ENCODE results near the gene FGFR2.

The FGFR2 gene

GRCh38 chr10:121493521-121493920 is 104.7 kb downstream of the FGFR2 start:
- no peak for DNase-seq (ENCODE audit: low read depth)

DNA sequence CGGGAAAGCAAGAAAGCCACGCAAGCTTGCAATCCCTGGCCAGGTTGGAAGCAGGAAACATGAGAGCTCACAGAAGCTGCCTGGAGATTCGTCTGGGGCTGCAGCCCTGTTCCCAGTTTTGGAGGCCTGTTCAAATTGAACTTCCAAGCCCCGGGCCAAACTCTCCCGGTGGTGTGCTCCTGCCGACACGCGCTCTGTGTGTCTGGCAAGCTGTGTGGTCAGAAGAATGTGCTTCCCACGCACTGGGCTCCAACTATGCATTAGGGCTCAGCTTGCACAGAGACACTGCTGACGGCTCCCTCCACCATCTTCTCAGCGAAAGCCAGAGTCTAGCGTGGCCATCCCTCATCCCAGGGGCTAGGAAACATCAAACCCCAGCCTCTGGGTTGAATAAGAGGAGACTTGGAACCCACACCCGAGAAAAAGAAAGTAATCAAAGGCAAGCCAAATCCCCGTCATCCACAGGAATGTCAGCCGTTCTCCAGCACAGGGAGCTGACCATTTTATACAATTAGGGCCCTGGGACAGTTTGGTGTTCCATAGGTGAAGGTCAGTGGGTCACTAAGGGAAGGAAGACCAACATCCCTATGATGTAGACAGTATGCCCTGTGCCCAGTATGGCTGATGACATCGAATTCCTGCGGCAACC is 107.2 kb downstream of the FGFR2 start:
- no peak for DNase-seq (ENCODE audit: low read depth)

- DNase-seq (ENCODE audit: low read depth): no peak
Measured at GRCh38 chr10:121485436-121486139, 112.7 kb downstream of the FGFR2 start.

DNA sequence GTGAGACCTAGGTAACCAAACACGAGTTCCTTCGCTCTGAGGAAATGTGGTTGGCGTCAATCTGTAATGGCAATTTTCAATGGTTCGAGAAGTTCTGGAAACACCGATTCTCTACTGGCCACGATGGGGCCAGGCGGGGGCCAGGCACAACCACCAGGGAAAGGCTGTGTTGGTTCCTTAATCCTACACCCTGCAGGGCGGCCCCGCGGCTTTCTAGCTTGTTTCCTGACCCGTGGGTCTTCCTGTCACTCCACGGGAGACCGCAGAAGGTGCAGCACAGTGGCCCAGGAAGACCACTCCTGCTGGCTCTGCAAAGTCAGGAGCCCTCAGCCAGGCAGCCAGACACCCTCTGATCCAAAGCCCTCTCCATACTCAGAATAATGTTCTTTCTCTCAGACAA is 113.4 kb downstream of the FGFR2 start:
- no peak for DNase-seq (ENCODE audit: low read depth)

- DNase-seq (ENCODE audit: low read depth): no peak
Measured at GRCh38 chr10:121484401-121484800, 113.8 kb downstream of the FGFR2 start.

DNA sequence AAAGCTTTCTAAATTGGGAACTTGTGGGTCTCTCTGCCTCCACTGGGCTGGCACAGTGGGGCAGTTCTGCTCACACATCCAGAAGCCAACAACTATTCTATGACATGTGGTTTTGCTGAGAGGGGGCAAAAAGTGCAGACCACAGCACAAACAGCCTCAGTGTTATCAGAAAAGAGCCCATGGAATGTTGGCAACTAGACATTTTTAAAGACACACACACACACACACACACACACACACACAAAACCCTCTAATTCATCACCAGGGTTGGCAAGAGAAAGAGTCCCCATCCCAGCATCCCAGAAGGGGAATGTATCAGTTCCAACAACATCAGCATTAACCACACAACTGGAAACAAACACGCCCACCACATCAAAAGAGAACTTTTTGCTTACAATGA is 117.1 kb downstream of the FGFR2 start:
- DNase-seq (ENCODE audit: low read depth): no peak

- no peak for DNase-seq (ENCODE audit: low read depth)
Measured at GRCh38 chr10:121478556-121478955, 119.7 kb downstream of the FGFR2 start.

GRCh38 chr10:121469797-121470606 is 128.2 kb downstream of the FGFR2 start:
- DNase-seq (ENCODE audit: low read depth): no peak

DNA sequence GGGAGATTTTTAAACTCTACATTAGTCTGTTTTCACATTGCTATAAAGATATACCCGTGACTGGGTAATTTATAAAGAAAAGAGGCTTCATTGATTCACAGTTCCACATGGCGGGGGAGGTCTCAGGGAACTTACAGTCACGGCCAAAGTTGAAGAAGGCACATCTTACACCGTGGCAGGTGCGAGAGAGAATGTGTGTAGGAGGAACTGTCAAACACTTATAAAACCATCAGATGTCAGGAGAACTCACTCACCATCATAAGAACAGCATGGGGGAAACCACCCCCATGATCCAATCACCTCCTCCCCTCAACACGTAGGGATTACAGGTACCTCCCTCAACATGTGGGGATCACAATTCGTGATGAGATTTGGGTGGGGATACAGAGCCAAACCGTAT is 129.5 kb downstream of the FGFR2 start:
- no peak for DNase-seq (ENCODE audit: low read depth)

DNA sequence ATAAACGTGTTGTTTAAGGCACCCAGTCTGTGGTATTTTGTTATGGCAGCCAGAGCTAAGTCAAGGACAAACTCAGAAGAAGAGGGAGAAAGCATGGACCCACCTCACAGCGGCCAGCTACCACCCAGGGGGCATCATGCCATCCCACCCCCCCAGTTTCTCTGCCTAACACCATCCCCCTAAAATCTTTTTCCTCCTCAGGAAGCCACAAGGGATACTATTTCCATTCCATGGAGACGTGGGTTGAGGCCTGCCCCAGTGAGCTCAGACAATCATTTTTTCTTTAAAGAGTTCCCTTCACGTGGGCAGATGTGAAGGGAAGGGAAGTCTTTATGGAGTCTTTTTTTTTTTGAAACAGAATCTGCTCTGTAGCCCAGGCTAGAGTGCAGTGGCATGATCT is 131.8 kb downstream of the FGFR2 start:
- no peak for DNase-seq (ENCODE audit: low read depth)

GRCh38 chr10:121465215-121465614 is 133.0 kb downstream of the FGFR2 start:
- no peak for DNase-seq (ENCODE audit: low read depth)

DNA sequence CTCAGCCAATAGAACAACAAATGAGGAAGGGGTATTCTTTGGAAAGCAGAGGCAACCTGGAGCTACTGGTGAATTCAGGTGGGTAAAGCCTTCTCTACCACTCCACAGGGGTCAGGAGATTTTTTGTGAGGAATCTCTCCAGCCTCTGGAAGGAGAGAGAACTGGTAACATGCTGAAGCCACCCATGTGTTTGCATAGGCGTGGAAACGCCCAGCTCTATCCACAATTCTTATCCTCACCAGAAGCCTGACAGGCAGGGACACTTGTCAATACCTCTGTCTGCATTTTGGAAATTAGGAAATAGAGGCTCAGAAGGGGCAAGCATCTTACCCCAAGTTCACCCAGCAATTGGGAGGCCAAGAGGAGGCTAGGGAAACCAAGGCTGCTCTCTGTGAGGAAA is 133.7 kb downstream of the FGFR2 start:
- DNase-seq (ENCODE audit: low read depth): no peak

GRCh38 chr10:121462955-121463354 is 135.3 kb downstream of the FGFR2 start:
- no peak for DNase-seq (ENCODE audit: low read depth)

GRCh38 chr10:121462281-121462680 is 136.0 kb downstream of the FGFR2 start:
- no peak for DNase-seq (ENCODE audit: low read depth)

- no peak for DNase-seq (ENCODE audit: low read depth)
Measured at GRCh38 chr10:121461307-121461706, 136.9 kb downstream of the FGFR2 start.

- DNase-seq (ENCODE audit: low read depth): no peak
Measured at GRCh38 chr10:121460733-121461132, 137.5 kb downstream of the FGFR2 start.

DNA sequence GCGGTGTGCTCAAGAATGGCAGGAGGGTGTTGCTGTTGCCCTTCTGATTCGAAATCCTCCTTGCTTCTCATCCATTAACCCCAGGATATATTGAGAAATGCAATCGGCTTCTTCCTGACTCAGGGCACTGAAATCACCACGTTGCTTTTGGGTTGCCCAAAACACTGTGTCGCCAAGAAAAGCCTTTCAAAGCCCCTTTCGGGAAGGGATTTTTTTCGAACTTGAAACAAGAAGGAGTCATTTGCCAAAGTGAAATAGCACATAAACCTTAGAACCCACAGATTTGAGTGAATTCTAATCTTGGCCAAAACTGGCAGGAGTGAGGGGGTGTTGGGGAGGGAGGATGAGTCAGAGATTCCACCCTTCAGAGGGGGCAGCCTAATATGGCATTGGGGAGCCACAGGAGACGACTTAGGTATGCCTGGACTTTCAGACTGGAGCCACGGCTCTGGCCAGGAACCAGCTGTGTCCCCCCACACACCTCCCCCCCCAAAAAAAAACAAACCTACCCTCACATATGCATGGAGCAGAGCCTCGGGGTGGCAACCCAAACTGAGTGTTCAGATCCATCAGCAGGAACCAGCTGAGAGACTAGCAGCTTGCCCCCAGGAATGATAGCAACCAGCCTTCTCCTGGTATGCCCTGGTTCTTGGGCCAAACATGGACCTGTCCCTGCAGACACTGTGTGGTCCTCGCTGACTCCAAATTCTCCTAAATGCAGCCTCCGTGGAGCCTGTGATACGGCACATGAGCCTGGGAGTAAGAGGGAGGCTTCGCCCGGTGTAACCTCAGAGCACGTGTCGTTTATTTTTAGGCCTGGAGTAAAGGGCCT is 138.4 kb downstream of the FGFR2 start:
- no peak for DNase-seq (ENCODE audit: low read depth)

GRCh38 chr10:121459279-121459621 is 139.0 kb downstream of the FGFR2 start:
- no peak for DNase-seq (ENCODE audit: low read depth)

GRCh38 chr10:121457729-121458128 is 140.5 kb downstream of the FGFR2 start:
- DNase-seq (ENCODE audit: low read depth): no peak

DNA sequence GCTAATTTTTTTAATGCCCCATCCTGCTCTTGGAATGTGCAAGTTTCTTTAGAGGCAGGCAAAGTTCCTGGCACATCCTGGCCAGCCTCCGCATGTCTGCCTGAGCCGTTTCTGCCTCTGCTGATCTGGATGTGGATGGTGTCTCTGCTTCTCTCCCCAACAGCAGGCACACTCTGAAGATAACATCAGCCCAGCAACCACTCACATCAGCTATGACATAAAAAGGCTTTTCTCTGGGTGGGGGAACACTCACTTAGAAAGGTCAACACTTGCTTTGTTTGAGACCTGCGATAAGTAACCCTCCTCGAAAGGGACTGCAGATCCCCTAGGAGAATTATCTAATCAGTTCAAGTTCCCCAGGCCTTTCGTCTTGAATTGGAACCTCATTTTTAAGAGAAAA is 142.9 kb downstream of the FGFR2 start:
- DNase-seq (ENCODE audit: low read depth): no peak

DNA sequence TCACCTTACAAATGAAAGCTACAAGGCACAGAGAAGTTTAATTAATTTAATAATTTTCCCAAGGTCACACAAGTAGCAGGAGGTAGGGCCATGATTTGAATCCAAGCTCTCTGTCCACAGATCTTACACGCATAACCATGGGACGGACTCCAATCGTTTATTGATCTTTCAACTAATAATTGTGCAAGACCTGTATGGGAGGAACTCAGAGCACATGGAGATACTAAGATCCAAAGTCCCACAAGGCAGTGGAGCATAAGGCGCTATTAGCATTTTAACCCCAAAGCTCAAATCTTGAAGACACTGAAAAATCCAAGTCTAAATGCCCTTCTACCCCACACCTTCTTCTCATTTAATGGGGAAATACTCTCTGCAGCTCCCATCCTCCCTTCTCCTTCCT is 143.5 kb downstream of the FGFR2 start:
- no peak for DNase-seq (ENCODE audit: low read depth)

DNA sequence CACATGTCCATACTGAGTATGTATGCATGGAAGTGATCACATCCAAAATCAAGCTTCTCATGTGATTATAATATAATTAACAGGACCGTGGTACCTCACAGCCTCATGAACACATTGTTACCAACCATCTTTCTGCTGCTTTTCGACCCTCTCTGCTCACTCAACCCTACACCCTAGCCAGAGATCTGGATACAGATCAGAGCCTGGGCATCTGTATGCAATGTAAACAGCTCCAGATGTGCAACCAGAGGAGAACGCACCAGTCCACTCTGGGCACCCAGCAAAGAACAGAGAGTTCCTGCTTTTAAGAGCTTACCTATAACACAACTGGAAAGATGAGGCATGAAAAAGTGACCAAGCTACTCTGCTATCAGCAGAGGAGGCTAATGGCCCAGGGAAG is 145.1 kb downstream of the FGFR2 start:
- DNase-seq (ENCODE audit: low read depth): no peak
